KMS-11 (cell line): ENCODE data around the gene MBD6.

Source experiments
- H2AFZ ChIP-seq: fragments of 200-600 bp; sonication (generic); 2 replicates; pipeline ENCODE4 v1.6.1; 2016; ENCODE audit warnings: antibody characterized with exemption, mixed run types, low read depth
- H3K27ac ChIP-seq: fragments of 200-600 bp; sonication (generic); 2 replicates; pipeline ENCODE4 v1.6.1; 2016; ENCODE audit warnings: mild to moderate bottlenecking, mixed run types
- H3K27me3 ChIP-seq: fragments of 200-600 bp; sonication (generic); 2 replicates; pipeline ENCODE4 v1.6.1; 2017; ENCODE audit warnings: mild to moderate bottlenecking, low read depth, mixed run types, moderate library complexity; ENCODE audit not compliant: insufficient read depth
- H3K36me3 ChIP-seq: fragments of 200-600 bp; sonication (generic); 2 replicates; pipeline ENCODE4 v1.6.1; 2017; ENCODE audit warnings: mild to moderate bottlenecking, mixed run types; ENCODE audit not compliant: insufficient read depth
- H3K4me1 ChIP-seq: fragments of 200-600 bp; sonication (generic); 2 replicates; pipeline ENCODE4 v1.6.1; 2016; ENCODE audit warnings: mild to moderate bottlenecking, low read depth, mixed run types; ENCODE audit not compliant: poor library complexity, severe bottlenecking
- H3K4me2 ChIP-seq: fragments of 200-600 bp; sonication (generic); 2 replicates; pipeline ENCODE4 v1.7.0; 2016; ENCODE audit warnings: mild to moderate bottlenecking, mixed run types
- H3K4me3 ChIP-seq: fragments of 200-600 bp; sonication (generic); IDR thresholded peaks from 2 replicates; pipeline ENCODE4 v1.6.1; 2017; ENCODE audit warnings: low read depth, low read length, mixed read lengths; ENCODE audit not compliant: insufficient read depth
- H3K79me2 ChIP-seq: fragments of 200-600 bp; sonication (generic); 2 replicates; pipeline ENCODE4 v1.6.1; 2016; ENCODE audit warnings: low read depth, mixed run types; ENCODE audit not compliant: insufficient read depth
- H3K9ac ChIP-seq: fragments of 200-600 bp; sonication (generic); 2 replicates; pipeline ENCODE4 v1.6.1; 2016; ENCODE audit warnings: mild to moderate bottlenecking, mixed run types
- H4K20me1 ChIP-seq: fragments of 200-600 bp; sonication (generic); 2 replicates; pipeline ENCODE4 v1.6.1; 2016; ENCODE audit warnings: mild to moderate bottlenecking, mixed run types; ENCODE audit not compliant: insufficient read depth
- TF ChIP-seq, protein P1 (sequence below): fragments of 200-600 bp; sonication (generic); conservative IDR thresholded peaks from 2 replicates; pipeline ENCODE4 v1.6.1; 2017; ENCODE audit warnings: low read depth, mild to moderate bottlenecking, antibody characterized with exemption, low read length, moderate library complexity, mixed read lengths

The MBD6 gene

DNA sequence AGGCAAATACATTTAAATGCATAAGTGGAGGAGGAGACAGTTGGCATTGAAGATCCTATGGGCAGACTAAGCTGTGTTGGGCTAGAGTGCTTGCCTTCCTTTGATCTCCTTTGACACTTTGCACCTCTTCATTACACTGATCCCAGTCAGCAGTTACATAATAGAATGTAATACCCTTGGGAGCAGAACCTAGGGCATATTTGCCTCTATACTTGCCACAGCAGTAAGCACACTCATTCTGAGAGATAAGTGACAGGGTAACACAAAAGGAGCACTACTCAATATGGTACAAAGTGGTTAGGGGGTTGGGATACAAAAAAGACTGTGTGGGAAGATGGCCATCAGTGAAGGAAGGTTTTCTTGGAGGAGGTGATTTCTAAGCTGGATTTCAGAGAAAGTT lies 25.8 kb upstream of the MBD6 start:
- no peaks in the 10 kb centered on the region for H4K20me1 ChIP-seq
- H3K27ac ChIP-seq: no peak overlapping the region
- H3K4me1 ChIP-seq: no peaks in the 10 kb centered on the region
- peaks cover 12% of the 10 kb centered on the region; the same call in 1 of the 2 replicates for H3K36me3 ChIP-seq
- TF ChIP-seq, protein P1, sequence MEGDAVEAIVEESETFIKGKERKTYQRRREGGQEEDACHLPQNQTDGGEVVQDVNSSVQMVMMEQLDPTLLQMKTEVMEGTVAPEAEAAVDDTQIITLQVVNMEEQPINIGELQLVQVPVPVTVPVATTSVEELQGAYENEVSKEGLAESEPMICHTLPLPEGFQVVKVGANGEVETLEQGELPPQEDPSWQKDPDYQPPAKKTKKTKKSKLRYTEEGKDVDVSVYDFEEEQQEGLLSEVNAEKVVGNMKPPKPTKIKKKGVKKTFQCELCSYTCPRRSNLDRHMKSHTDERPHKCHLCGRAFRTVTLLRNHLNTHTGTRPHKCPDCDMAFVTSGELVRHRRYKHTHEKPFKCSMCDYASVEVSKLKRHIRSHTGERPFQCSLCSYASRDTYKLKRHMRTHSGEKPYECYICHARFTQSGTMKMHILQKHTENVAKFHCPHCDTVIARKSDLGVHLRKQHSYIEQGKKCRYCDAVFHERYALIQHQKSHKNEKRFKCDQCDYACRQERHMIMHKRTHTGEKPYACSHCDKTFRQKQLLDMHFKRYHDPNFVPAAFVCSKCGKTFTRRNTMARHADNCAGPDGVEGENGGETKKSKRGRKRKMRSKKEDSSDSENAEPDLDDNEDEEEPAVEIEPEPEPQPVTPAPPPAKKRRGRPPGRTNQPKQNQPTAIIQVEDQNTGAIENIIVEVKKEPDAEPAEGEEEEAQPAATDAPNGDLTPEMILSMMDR: no peak
- H3K79me2 ChIP-seq: 0 out of 2 replicates have a peak, but pooled peaks cover 1% of the 10 kb centered on the region
- H3K27me3 ChIP-seq: no peaks in the 10 kb centered on the region
- no peak overlapping the region for H3K9ac ChIP-seq
- no peak overlapping the region for H2AFZ ChIP-seq
- no peak overlapping the region for H3K4me3 ChIP-seq
- H3K4me2 ChIP-seq: no peak overlapping the region

DNA sequence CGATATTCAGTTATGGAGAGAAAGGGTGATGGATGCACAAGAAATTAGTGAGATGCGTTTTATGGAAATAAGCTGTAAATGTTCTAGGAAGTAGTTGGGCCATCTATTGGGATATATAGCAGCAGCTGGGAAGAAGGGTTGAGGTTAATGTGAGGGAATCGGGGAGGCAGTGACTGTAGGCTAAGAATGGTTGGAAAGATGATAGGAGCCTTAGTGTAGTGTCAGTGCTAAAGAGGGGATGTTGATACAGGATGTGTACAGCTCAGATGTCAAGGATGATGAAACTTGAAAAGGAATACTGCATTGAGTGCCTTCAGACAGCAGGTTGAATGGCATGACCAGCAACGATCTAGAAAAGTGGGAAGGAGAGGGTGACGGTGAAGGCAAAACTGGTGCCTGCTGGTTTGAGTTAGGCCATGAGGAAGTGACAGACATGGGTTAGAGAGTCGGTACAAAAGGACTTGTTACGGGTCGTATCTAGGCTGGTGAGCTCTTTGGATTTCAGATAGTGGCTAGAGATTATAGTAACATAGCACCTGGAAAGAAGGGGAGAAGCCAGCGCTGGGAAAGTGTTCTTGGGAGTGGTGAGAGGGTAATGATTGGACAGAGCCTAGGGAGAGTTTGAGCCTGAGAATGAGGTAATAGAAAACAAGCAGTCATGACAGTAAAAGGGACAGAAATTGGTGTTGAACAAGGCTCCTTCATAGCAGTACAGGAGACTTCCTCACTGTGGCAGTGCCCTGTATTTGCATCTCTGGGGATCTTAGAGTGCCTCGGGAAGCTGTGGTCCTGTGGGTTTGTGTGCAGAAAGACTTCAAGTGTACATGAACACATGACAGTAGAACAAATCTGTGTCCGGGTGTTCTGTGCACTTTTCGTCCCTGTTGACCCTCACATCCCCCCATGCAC lies 25.1 kb upstream of the MBD6 start:
- H3K4me1 ChIP-seq: no peaks in the 10 kb centered on the region
- peaks cover 14% of the 10 kb centered on the region; the same call in 1 of the 2 replicates for H3K36me3 ChIP-seq
- no peaks in the 10 kb centered on the region for H3K27me3 ChIP-seq
- no peak overlapping the region for H2AFZ ChIP-seq
- H4K20me1 ChIP-seq: no peaks in the 10 kb centered on the region
- TF ChIP-seq, protein P1: no peak
- H3K9ac ChIP-seq: no peak overlapping the region
- no peaks in the 10 kb centered on the region for H3K79me2 ChIP-seq
- H3K27ac ChIP-seq: no peak overlapping the region
- H3K4me2 ChIP-seq: no peak overlapping the region
- no peak overlapping the region for H3K4me3 ChIP-seq

DNA sequence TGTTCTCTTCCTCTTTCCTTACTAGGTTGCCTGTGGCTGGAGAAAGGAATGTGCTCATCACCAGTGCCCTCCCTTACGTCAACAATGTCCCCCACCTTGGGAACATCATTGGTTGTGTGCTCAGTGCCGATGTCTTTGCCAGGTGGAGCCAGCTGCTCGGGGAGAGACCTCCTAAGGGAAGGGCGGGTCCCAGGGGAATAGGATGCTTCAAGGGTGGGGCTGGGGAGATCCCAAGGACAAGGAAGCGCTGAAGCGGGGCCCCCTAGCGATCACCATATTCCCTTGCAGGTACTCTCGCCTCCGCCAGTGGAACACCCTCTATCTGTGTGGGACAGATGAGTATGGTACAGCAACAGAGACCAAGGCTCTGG lies 24.5 kb upstream of the MBD6 start:
- Histone ChIP-seq H2AFZ (no peak overlapping the region), H3K27ac (no peak overlapping the region), H3K4me3 (no peak overlapping the region), H3K9ac (no peak overlapping the region), H3K36me3 (peaks cover 19% of the 10 kb centered on the region; the same call in 1 of the 2 replicates), H3K79me2 (no peaks in the 10 kb centered on the region), H3K27me3 (no peaks in the 10 kb centered on the region), H4K20me1 (no peaks in the 10 kb centered on the region), H3K4me1 (no peaks in the 10 kb centered on the region), H3K4me2 (no peak overlapping the region)
- TF ChIP-seq, protein P1: no peak

DNA sequence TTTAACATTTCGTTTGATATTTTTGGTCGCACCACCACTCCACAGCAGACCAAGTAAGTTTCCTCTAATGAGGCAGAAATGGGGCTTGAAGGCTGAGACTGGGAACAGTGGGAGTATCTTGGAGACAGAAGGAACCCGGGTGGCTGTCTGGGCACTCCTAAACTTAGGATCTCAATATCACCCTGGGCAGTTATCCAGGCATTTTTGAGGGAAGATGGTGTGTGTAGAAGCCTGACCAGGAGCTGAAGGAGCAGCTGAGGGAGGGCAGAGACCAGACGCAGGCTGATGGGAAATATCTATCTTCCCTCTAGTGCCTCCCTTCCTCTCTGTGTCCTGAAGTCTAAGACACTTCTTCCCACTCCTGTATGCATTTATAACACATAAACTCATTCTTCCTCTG lies 24.1 kb upstream of the MBD6 start:
- H3K27ac ChIP-seq: no peak overlapping the region
- H3K27me3 ChIP-seq: no peaks in the 10 kb centered on the region
- peaks cover 21% of the 10 kb centered on the region; the same call in 1 of the 2 replicates for H3K36me3 ChIP-seq
- no peak overlapping the region for H3K4me2 ChIP-seq
- no peak overlapping the region for H2AFZ ChIP-seq
- no peaks in the 10 kb centered on the region for H4K20me1 ChIP-seq
- H3K4me3 ChIP-seq: no peak overlapping the region
- no peaks in the 10 kb centered on the region for H3K79me2 ChIP-seq
- TF ChIP-seq, protein P1: no peak
- no peak overlapping the region for H3K9ac ChIP-seq
- H3K4me1 ChIP-seq: no peaks in the 10 kb centered on the region
